ENCODE results near the gene CHST8. TPM values are rescaled to one million over a fixed set of nuclear protein-coding genes. Genes with fewer than 3 reads are reported as not detected.
"Not testable (repeated sequence)": the region's sequence is repeated elsewhere in the genome, so short reads cannot be mapped to it uniquely, and the experiment has no call there.

The CHST8 gene
- total and polyA plus RNA-seq, 4 experiments from 2014 or later = not detected

GRCh38 chr19:33616857-33617256 is 4.9 kb upstream of the CHST8 start:
- intact Hi-C loops (cut with micrococcal nuclease) = no loop called here
- no peak for DNase-seq
- Mint-ChIP-seq H3K4me3 (no peak overlapping the region), H3K27ac (no peak overlapping the region), H3K9me3 (peaks cover 0 to 5% (median 0%) of the 10 kb centered on the region in 8 donors), H3K4me1 (no peaks in the 10 kb centered on the region), H3K27me3 (peaks cover 36 to 39% of the 10 kb centered on the region in 2 donors), H3K36me3 (no peaks in the 10 kb centered on the region)
- H3K9me3 ChIP-seq (ENCODE audit: control insufficient read depth in 1 of 2, low read length in 2 of 2) = no peaks in the 10 kb centered on the region
- H3K27me3 ChIP-seq (ENCODE audit: insufficient read depth, low read length) = peaks cover 4% of the 10 kb centered on the region
- H3K36me3 ChIP-seq (ENCODE audit: insufficient read depth, low read length) = no peaks in the 10 kb centered on the region
- H3K4me3 ChIP-seq (ENCODE audit: low read length in 2 of 2) = no peak overlapping the region
- no peak overlapping the region for H3K27ac ChIP-seq (ENCODE audit: low read depth, low read length)
- ChIA-PET CTCF (ENCODE audit: partially characterized antibody) (no interaction called here), POLR2A (ENCODE audit: partially characterized antibody) (no interaction called here)
- H3K4me1 ChIP-seq (ENCODE audit: insufficient read depth, low read length) = no peaks in the 10 kb centered on the region

DNA sequence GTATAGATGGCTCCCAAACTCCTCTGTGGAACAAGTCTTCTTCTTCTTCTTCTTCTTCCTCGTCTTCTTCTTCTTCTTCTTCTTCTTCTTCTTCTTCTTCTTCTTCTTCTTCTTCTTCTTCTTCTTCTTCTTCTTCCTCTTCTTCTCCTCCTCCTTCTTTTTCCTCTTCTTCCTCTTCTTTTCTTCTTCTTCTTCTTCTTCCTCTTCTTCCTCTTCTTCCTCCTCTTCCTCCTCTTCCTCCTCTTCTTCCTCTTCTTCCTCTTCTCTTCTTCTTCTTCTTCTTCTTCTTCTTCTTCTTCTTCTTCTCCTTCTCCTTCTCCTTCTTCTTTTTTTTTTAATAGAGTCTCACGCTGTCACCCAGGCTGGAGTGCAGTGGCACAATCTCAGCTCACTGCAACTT is 3.4 kb upstream of the CHST8 start:
- H3K36me3 Mint-ChIP-seq; CTCF ChIA-PET (ENCODE audit: partially characterized antibody): not testable (repeated sequence)

DNA sequence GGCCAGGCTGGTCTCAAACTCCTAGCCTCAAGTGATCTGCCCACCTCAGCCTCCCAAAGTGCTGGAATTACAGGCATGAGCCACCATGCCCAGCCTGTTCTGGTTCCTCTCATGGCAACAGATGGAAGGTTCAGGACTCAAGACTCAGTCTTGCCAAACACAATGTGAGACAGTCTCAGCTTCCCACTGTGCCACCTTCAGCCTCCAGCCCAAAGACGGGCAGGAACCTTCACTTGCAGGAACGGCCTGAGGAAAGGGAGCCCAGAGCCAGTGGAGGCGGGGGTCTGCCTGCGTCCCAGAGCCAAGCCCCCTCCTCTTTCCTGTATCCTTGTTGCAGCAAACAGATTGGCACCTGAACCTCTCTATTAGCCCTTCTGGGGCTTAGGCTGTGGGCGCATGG is 2.9 kb upstream of the CHST8 start:
- Mint-ChIP-seq H3K4me1 (no peaks in the 10 kb centered on the region), H3K36me3 (no peaks in the 10 kb centered on the region), H3K27ac (no peak overlapping the region), H3K9me3 (peaks cover 0 to 3% (median 0%) of the 10 kb centered on the region in 8 donors), H3K4me3 (no peak overlapping the region), H3K27me3 (peaks cover 38 to 44% of the 10 kb centered on the region in 2 donors)
- no peaks in the 10 kb centered on the region for H3K36me3 ChIP-seq (ENCODE audit: insufficient read depth, low read length)
- DNase-seq = no peak
- no peaks in the 10 kb centered on the region for H3K4me1 ChIP-seq (ENCODE audit: insufficient read depth, low read length)
- CTCF ChIA-PET (ENCODE audit: partially characterized antibody) = no interaction called here
- no peaks in the 10 kb centered on the region for H3K9me3 ChIP-seq (ENCODE audit: control insufficient read depth in 1 of 2, low read length in 2 of 2)
- H3K4me3 ChIP-seq (ENCODE audit: low read length in 2 of 2) = no peak overlapping the region
- peaks cover 11% of the 10 kb centered on the region for H3K27me3 ChIP-seq (ENCODE audit: insufficient read depth, low read length)
- POLR2A ChIA-PET (ENCODE audit: partially characterized antibody) = no interaction called here
- no peak overlapping the region for H3K27ac ChIP-seq (ENCODE audit: low read depth, low read length)
- intact Hi-C loops (cut with micrococcal nuclease) = no loop called here

More for the DNA sequence above, 3.4 kb upstream of the CHST8 start:
- H3K27me3 ChIP-seq (ENCODE audit: insufficient read depth, low read length); H3K4me3 ChIP-seq (ENCODE audit: low read length in 2 of 2); H3K4me1 Mint-ChIP-seq; POLR2A ChIA-PET (ENCODE audit: partially characterized antibody); H3K36me3 ChIP-seq (ENCODE audit: insufficient read depth, low read length); H3K27ac ChIP-seq (ENCODE audit: low read depth, low read length); H3K9me3 Mint-ChIP-seq; H3K4me1 ChIP-seq (ENCODE audit: insufficient read depth, low read length); DNase-seq; H3K9me3 ChIP-seq (ENCODE audit: control insufficient read depth in 1 of 2, low read length in 2 of 2); H3K27ac Mint-ChIP-seq; H3K4me3 Mint-ChIP-seq; intact Hi-C loops (cut with micrococcal nuclease): not testable (repeated sequence)
- peaks cover 36 to 39% of the 10 kb centered on the region in 2 donors for H3K27me3 Mint-ChIP-seq

DNA sequence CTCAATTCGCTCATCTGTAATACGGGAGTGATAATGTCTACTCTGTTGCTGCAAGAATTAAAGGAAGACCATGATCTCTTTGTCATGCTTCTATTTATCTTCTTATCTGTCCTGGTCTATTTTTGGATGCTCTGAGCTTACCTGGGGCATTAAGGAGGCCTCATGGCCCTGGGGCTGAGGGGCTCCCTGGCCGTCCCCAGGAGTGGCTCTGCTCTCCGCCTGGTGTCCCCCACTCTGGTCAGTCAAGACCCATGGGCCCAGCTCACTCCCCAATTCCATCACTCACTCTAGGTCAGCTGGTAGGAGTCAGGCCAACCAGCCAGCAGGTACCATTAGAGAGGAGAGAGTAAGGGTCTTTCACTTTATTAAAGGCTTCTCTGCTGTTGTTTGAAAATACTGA is 1.1 kb upstream of the CHST8 start:
- no peaks in the 10 kb centered on the region for H3K4me1 ChIP-seq (ENCODE audit: insufficient read depth, low read length)
- Mint-ChIP-seq H3K4me3 (no peak overlapping the region), H3K4me1 (no peaks in the 10 kb centered on the region), H3K27ac (no peak overlapping the region), H3K36me3 (no peaks in the 10 kb centered on the region), H3K27me3 (peaks cover 41 to 45% of the 10 kb centered on the region in 2 donors), H3K9me3 (peaks cover 0 to 3% (median 0%) of the 10 kb centered on the region in 8 donors)
- intact Hi-C loops (cut with micrococcal nuclease) = no loop called here
- no peak overlapping the region for H3K4me3 ChIP-seq (ENCODE audit: low read length in 2 of 2)
- POLR2A ChIA-PET (ENCODE audit: partially characterized antibody) = no interaction called here
- CTCF ChIA-PET (ENCODE audit: partially characterized antibody) = no interaction called here
- H3K27me3 ChIP-seq (ENCODE audit: insufficient read depth, low read length) = peaks cover 12% of the 10 kb centered on the region
- no peak for DNase-seq
- H3K9me3 ChIP-seq (ENCODE audit: control insufficient read depth in 1 of 2, low read length in 2 of 2) = no peaks in the 10 kb centered on the region
- no peaks in the 10 kb centered on the region for H3K36me3 ChIP-seq (ENCODE audit: insufficient read depth, low read length)
- no peak overlapping the region for H3K27ac ChIP-seq (ENCODE audit: low read depth, low read length)

- Mint-ChIP-seq H3K4me3 (peak overlapping the region in 1 of 8 donors; percentile 56), H3K9me3 (peaks cover 0 to 3% (median 0%) of the 10 kb centered on the region in 8 donors), H3K27ac (no peak overlapping the region), H3K36me3 (no peaks in the 10 kb centered on the region), H3K4me1 (no peaks in the 10 kb centered on the region), H3K27me3 (peaks cover 41 to 45% of the 10 kb centered on the region in 2 donors)
- peaks cover 12% of the 10 kb centered on the region for H3K27me3 ChIP-seq (ENCODE audit: insufficient read depth, low read length)
- no peaks in the 10 kb centered on the region for H3K36me3 ChIP-seq (ENCODE audit: insufficient read depth, low read length)
- DNase-seq = no peak
- H3K27ac ChIP-seq (ENCODE audit: low read depth, low read length) = no peak overlapping the region
- H3K9me3 ChIP-seq (ENCODE audit: control insufficient read depth in 1 of 2, low read length in 2 of 2) = no peaks in the 10 kb centered on the region
- H3K4me1 ChIP-seq (ENCODE audit: insufficient read depth, low read length) = no peaks in the 10 kb centered on the region
- ChIA-PET POLR2A (ENCODE audit: partially characterized antibody) (no interaction called here), CTCF (ENCODE audit: partially characterized antibody) (no interaction called here)
- H3K4me3 ChIP-seq (ENCODE audit: low read length in 2 of 2) = no peak overlapping the region
- intact Hi-C loops (cut with micrococcal nuclease) = no loop called here
Measured at GRCh38 chr19:33621065-33621785, 528 bp upstream of the CHST8 start.

DNA sequence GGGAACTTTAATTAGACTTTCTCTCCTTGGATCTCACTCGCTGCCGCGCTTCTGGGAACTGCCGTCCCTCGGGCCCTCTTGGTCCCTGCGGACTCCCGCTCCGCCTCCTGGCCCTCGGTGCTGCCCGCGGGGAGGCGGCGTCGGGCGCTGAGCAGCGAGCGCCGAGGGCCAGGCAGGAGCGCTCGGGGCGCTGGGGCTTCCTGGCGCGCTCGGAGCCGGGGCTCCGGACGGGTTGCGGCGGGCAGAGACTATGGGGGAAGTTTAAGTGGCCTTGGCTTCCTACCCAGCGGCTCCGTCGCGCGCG is 704 bp downstream of the CHST8 start:
- Histone ChIP-seq H3K4me3 (ENCODE audit: low read length in 2 of 2) (no peak overlapping the region), H3K36me3 (ENCODE audit: insufficient read depth, low read length) (no peaks in the 10 kb centered on the region), H3K27ac (ENCODE audit: low read depth, low read length) (no peak overlapping the region), H3K4me1 (ENCODE audit: insufficient read depth, low read length) (no peaks in the 10 kb centered on the region), H3K9me3 (ENCODE audit: control insufficient read depth in 1 of 2, low read length in 2 of 2) (no peaks in the 10 kb centered on the region), H3K27me3 (ENCODE audit: insufficient read depth, low read length) (peaks cover 12% of the 10 kb centered on the region)
- DNase-seq = no peak
- peaks cover 38 to 43% of the 10 kb centered on the region in 2 donors for H3K27me3 Mint-ChIP-seq
- ChIA-PET POLR2A (ENCODE audit: partially characterized antibody) (no interaction called here), CTCF (ENCODE audit: partially characterized antibody) (no interaction called here)
- H3K9me3 Mint-ChIP-seq = peaks cover 0 to under 1% (median 0%) of the 10 kb centered on the region in 8 donors
- no peak overlapping the region for H3K27ac Mint-ChIP-seq
- H3K4me3 Mint-ChIP-seq = peak overlapping the region in 1 of 8 donors; percentile 26
- H3K4me1 Mint-ChIP-seq = no peaks in the 10 kb centered on the region
- intact Hi-C loops (cut with micrococcal nuclease) = no loop called here
- H3K36me3 Mint-ChIP-seq = no peaks in the 10 kb centered on the region

GRCh38 chr19:33622809-33623511 is 1.2 kb downstream of the CHST8 start:
- Histone ChIP-seq H3K27me3 (ENCODE audit: insufficient read depth, low read length) (peaks cover 12% of the 10 kb centered on the region), H3K9me3 (ENCODE audit: control insufficient read depth in 1 of 2, low read length in 2 of 2) (no peaks in the 10 kb centered on the region), H3K4me1 (ENCODE audit: insufficient read depth, low read length) (no peaks in the 10 kb centered on the region), H3K27ac (ENCODE audit: low read depth, low read length) (no peak overlapping the region), H3K36me3 (ENCODE audit: insufficient read depth, low read length) (no peaks in the 10 kb centered on the region), H3K4me3 (ENCODE audit: low read length in 2 of 2) (no peak overlapping the region)
- Mint-ChIP-seq H3K27me3 (peaks cover 40 to 44% of the 10 kb centered on the region in 2 donors), H3K4me3 (peak overlapping the region in 1 of 8 donors; percentile 26), H3K4me1 (no peaks in the 10 kb centered on the region), H3K36me3 (no peaks in the 10 kb centered on the region), H3K27ac (no peak overlapping the region), H3K9me3 (no peaks in the 10 kb centered on the region)
- DNase-seq = no peak
- POLR2A ChIA-PET (ENCODE audit: partially characterized antibody) = no interaction called here
- intact Hi-C loops (cut with micrococcal nuclease) = no loop called here
- CTCF ChIA-PET (ENCODE audit: partially characterized antibody) = no interaction called here
